Measurements from ENCODE around the gene TPO.

The TPO gene

GRCh38 chr2:1527153-1527992 lies 114.1 kb downstream of the TPO start:
- DNase-seq (ENCODE audit: low spot score) = no peak

DNA sequence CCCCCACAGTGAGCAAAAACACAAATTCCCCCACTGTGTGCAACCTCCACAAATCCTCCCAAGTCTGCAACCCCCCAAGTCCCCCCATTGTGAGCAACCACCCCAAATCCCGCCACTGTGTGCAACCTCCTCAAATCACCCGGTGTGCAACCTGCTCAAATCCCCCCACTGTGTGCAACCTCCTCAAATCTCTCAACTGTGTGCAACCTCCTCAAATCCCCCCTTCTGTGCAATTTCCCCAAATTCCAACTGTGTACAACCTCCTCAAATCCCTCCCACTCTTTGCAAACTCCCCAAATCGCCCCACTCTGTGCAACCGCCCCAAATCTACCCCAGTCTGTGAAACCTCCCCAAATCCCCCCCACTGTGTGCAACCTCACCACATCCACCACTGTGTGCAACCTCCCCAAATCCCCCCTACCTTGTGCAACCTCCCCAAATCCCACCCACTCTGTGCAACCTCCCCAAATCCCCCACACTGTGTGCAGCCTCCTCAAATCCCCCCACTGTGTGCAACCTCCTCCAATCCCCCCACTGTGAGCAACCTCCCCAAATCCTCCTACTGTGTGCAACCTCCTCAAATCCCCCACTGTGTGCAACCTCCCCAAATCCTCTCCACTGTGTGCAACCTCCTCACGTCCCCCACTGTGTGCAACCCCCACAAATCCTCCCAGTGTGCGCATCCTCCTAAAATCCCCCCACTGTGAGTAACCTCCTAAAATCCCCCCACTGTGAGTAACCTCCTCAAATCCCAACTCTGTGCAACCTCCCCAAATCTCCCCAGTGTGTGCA lies 115.2 kb downstream of the TPO start:
- DNase-seq (ENCODE audit: low spot score) = no peak

- no peak for DNase-seq (ENCODE audit: low spot score)
These were observed 125.4 kb downstream of the TPO start for GRCh38 chr2:1538663-1539062.

DNA sequence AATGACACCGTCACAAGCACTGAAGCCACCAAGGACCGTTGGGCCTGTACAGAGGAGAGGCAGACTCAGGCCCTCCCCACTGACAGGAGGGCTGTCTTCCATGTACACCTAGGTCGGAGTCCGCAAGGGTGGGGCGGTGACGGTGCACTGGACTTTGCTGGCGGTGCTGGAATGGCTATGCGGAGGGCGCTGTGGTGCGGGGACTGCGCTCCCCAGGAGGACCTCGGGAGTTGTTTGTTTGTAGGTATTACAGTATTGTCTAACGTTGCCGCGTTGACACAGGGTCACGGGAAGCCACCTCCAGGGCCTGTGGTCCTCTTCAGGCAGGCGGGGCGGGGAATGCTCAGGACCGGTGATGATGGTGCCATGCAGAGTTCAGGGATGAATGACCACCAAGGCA lies 126.2 kb downstream of the TPO start:
- no peak for DNase-seq (ENCODE audit: low spot score)

- no peak for DNase-seq (ENCODE audit: low spot score)
These were observed 126.7 kb downstream of the TPO start for GRCh38 chr2:1539973-1540372.

DNA sequence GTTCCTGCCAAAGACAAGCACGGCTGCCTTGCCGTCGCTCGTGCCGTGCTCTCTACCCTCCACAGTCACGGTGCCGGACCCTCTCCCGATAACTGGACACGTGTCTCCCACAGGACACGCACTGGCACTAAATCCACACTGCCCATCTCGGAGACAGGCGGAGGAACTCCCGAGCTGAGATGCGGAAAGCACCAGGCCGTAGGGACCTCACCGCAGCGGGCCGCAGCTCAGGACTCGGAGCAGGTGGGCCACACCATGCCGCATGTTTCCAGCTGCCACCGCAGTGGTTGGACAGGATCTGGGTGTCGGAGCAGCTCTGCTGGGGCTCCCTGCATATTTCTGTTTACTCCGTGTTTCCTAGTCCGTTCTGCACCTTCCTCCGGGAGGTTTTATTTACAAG lies 127.2 kb downstream of the TPO start:
- no peak for DNase-seq (ENCODE audit: low spot score)

DNA sequence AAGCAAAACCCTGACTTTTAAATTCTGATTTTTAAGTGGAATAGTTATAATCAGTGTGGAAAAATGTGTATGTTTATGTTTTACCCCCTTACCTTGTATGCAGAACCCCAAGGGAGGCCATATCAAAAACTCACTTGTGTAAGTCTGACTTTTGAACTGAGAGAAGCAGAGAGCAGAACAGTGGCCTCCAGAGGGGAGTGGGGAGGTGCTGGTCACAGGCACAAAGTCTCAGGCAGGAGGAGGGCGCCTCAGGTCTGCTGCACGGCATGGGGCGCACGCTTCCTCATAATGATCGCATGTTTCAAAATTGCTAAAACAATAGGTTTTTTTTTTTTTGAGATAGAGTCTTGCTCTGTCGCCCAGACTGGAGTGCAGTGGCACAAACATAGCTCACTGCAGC lies 127.8 kb downstream of the TPO start:
- DNase-seq (ENCODE audit: low spot score) = no peak

DNA sequence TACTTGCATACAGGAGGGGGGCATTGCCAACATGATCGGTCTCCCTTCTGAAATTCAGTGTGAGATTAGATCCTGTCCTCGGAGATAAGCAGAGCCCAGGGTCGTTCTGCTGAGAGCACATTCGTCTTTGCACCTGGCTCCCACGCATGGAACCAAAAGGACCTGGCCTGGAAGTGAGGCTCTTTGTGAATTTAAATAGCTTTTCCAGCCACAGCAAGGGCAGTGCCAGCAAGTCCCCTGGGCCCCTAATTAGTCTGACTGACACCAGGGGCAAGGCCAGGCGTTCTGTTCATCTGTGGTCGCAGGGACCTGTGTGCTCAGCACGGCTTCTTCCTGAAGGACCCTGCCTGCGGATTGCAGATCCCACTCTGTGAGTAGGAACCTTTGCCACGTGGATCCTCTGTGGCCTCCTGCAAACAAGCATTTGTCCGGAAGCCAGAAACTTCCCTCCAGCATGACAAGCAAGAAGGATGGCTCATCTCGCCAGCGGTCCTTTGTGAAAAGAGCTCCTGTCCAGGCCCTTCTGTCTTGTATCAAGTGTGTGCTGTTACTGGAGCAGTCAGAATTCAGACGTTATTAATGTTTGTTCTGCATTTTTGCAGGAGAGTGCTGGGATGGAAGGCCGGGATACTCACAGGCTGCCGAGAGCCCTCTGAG lies 128.7 kb downstream of the TPO start:
- DNase-seq (ENCODE audit: low spot score) = no peak

- no peak for DNase-seq (ENCODE audit: low spot score)
These were observed 129.7 kb downstream of the TPO start for GRCh38 chr2:1542971-1543370.

DNA sequence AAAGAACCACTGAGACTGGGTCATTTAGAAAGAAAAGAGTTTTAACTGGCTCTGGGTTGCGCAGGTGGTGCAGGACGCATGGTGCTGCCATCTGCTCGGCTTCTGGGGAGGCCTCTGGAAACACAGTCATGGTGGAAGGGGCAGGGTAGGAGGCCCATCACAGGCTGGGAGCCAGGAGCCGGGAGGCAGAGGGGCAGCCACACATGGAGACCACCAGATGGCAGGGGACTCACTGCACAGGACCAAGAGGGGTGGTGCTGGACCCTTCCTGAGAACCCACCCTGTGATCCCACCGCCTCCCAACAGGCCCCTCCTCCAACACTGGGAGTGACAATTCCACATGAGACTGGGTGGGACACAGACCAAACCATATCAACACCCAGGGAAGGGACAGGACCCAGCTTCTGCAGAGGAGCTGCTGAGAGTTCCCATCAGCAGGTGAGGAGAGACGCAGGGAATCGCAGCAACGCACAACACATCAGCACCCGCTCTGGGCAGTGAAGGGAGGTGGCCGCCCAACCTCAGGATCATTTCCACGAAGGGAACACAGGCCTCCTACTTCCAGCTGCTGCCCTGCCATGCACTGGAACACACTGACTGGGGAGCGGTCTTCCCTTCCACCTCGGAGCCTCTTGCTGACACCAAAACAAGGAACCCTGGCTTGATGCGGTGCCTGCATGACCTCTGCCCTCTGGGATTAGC lies 130.7 kb downstream of the TPO start:
- no peak for DNase-seq (ENCODE audit: low spot score)

DNA sequence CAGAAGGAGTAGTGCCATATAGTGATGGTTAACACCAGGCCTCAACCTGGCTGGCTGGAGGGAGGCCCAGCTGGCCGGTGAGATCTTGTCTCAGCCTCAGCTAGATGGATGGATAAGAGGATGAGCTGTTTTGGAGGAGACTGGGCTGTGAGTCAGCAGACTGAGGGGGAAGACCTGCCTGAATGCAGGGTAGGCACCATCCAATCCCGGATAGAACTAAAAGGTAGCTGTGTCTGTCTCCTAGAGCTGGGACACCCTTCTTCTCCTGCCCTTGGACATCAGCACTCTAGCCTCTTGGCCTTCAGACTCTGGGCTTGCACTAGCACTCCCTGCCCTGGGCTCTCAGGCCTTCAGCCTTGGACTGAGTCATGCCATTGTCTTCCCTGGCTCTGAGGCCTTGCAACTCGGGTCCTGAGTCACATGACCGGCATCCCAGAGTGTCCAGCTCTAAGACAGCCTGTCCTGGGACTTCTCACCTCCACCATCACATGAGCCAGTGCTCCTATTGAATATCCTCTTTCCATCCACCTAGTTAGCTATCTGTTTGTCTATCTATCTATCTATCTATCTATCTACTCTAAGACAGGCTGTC lies 131.3 kb downstream of the TPO start:
- no peak for DNase-seq (ENCODE audit: low spot score)

DNA sequence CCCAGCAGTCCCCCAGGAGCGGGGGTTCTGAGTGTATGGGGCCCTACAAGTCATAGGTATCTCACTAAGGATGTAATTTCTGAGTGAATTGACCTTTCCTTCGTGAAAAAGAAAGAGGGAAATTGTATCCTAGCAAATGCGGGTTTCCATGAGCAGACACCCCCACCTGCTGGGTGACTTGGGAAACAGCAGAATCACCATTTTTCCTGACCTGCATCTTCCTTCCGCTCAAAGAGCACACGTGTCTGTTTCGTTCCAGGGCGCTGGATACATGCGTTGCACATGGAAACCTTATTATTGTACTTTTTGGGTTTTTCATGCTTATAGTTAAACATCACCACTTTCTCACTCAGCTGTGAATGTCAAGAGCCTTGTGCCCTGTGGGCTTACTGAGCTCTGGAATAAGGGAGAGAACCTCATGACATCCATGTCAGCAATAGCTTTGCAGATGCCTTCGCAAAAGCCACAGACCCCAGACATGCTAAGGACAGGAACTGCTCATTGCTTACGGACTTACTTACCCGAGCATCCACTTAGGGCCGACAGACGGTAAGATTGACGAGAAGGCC lies 132.8 kb downstream of the TPO start:
- peak; percentile 58 for DNase-seq (ENCODE audit: low spot score)

DNA sequence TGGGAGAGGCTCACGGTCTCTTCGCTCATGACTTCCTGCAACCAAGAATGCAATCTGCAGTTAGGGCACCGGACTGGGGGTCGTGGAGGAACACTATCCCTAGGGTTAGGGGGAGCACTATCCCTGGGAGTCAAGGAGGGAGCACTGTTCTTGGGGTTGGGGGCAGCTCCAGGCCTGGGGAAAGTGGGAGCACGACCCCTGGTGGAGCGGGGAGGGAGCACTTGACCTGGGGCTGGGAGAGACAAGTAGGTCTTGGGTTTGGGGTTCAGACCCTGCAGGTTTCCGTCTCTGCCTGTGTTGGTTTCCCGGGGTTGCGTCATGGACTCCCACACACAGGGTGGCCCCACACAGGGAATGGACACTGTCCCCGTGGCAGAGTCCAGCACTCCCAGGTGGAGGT lies 133.6 kb downstream of the TPO start:
- no peak for DNase-seq (ENCODE audit: low spot score)

DNA sequence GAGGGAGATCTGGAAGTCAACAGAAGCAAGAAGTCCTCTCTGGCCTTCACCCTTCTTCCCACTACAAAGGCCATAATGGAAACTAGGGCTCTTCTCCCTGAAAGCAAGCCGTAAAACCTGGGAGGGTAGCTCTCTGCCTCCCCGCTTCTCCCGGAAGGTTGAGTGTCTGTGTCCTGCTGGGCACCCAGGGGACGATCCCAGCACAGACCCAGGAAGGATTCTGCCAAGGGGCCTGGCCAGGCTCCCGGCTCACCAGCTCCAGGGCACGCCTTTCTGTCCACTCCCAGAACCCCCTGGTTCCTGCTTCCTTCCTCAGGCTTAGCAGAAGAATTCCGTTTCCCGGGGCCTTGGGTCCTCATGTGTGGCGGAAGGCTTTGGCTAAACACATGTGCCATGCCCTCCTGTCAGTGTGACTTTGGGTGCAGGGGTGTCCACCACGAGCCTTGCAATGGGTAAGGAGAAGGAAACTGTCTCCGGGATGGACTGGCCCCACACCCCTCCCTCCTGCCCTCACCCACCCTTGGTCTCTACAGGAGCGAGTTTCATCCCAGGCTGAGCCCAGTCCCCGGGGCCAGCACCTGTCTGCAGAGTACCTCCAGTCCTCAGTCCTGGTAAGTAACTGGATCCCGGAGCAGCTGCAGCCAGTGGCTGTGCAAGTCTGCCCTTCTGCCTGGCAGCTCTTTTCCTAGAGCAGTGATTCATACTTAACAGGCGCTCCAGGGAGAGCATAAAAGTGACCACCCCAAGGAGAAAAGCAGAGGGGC lies 135.8 kb downstream of the TPO start:
- DNase-seq (ENCODE audit: low spot score) = no peak

DNA sequence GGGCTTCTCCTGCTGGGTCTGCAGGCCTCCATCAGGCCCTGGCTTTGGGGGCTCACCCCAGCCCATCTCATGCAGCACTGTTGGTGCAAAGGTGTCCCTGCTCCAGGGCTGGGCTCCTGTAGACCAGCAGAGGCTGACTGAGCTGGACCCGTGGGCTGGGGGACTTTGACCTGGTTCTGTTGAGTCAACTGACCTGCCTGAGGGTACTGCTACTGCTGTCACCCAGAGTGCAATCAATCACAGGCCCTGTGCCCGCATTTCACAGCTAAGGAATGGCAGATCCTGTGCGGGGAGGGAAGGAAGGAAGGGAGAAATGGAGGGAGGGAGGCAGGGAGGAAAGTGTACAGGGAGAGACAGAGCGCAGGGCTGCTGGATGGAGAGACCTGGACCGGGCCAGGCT lies 136.8 kb downstream of the TPO start:
- DNase-seq (ENCODE audit: low spot score) = no peak

GRCh38 chr2:1550658-1551316 lies 137.5 kb downstream of the TPO start:
- DNase-seq (ENCODE audit: low spot score) = peak; percentile 45

- DNase-seq (ENCODE audit: low spot score) = no peak
These were observed 138.6 kb downstream of the TPO start for GRCh38 chr2:1551905-1552304.

- DNase-seq (ENCODE audit: low spot score) = no peak
These were observed 139.3 kb downstream of the TPO start for GRCh38 chr2:1552611-1553010.

- no peak for DNase-seq (ENCODE audit: low spot score)
These were observed 140.5 kb downstream of the TPO start for GRCh38 chr2:1553671-1554295.

GRCh38 chr2:1556286-1556685 lies 143.0 kb downstream of the TPO start:
- DNase-seq (ENCODE audit: low spot score) = no peak
